DND-41 (cell line): ENCODE data around the gene TMEM86B.

Experiments
- EZH2 ChIP-seq: IDR thresholded peaks from 3 replicates; pipeline ENCODE4 v1.6.1; 2012; ENCODE audit warnings: borderline replicate concordance, low read depth, mild to moderate bottlenecking, moderate library complexity, low read length, inconsistent platforms; ENCODE audit not compliant: severe bottlenecking
- TF ChIP-seq, protein P1 (sequence below): IDR thresholded peaks from 2 replicates; pipeline ENCODE4 v1.5.1; 2012; ENCODE audit warnings: borderline replicate concordance, low read length, moderate library complexity, mild to moderate bottlenecking; ENCODE audit not compliant: poor library complexity, severe bottlenecking; ENCODE audit errors: extremely low read depth

DNA sequence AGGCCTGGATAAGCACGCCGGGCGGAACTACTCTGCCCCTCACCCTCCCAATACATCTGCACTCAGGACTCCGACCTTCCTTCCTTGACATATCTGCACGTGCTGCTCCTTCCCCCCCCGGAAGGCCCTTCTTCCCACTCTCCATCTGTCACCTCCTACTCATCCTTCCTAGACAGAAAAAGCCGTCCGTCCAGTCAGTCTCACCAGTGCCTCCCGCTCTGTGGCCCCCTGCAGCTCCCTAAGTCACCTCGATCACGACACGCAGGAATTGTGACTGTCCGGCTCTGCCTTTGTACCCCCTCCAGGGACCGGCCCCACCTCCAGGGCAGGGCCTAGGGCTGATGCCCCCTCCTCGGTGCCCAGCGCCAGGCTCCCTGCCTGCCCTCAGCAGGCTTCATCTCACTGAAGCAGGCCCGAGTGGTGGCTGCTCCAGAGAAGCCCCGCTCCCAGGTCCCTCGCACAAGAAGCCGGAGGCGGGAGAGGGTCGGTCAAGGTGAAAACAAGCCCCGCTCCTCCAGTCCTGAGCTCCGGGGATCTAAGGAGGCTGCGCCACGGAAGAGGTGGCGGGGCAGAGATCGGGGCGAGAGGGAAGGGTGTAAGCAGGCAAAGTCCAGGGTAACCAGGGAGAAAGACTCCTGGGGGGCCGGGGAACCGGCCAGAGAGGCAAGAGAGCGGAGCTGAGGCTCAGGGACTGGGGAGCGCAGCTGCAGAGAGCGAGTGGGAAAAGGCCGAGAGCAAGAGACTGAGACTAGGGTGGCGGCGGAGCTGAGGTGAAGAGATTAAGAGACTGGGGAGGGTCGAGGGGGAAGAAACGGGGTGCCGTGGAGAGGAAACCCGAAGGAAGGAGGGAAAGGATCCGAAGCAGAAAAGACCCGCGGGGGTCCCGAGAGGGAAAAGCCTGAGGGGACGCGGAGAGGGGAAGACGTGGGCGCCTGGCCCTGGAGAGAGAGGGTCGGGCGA lies 29.2 kb upstream of the TMEM86B start:
- TF ChIP-seq, protein P1, sequence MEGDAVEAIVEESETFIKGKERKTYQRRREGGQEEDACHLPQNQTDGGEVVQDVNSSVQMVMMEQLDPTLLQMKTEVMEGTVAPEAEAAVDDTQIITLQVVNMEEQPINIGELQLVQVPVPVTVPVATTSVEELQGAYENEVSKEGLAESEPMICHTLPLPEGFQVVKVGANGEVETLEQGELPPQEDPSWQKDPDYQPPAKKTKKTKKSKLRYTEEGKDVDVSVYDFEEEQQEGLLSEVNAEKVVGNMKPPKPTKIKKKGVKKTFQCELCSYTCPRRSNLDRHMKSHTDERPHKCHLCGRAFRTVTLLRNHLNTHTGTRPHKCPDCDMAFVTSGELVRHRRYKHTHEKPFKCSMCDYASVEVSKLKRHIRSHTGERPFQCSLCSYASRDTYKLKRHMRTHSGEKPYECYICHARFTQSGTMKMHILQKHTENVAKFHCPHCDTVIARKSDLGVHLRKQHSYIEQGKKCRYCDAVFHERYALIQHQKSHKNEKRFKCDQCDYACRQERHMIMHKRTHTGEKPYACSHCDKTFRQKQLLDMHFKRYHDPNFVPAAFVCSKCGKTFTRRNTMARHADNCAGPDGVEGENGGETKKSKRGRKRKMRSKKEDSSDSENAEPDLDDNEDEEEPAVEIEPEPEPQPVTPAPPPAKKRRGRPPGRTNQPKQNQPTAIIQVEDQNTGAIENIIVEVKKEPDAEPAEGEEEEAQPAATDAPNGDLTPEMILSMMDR: no peak
- no peak for TF ChIP-seq EZH2
